ENCODE data around the gene NOS1AP. TPM values are rescaled to one million over a fixed set of nuclear protein-coding genes. Genes with fewer than 3 reads are reported as not detected.

Gene NOS1AP
- total and polyA plus RNA-seq, 2 experiments from 2014 or later: 5.8 to 6.6 TPM

- TF ChIP-seq, protein P1, sequence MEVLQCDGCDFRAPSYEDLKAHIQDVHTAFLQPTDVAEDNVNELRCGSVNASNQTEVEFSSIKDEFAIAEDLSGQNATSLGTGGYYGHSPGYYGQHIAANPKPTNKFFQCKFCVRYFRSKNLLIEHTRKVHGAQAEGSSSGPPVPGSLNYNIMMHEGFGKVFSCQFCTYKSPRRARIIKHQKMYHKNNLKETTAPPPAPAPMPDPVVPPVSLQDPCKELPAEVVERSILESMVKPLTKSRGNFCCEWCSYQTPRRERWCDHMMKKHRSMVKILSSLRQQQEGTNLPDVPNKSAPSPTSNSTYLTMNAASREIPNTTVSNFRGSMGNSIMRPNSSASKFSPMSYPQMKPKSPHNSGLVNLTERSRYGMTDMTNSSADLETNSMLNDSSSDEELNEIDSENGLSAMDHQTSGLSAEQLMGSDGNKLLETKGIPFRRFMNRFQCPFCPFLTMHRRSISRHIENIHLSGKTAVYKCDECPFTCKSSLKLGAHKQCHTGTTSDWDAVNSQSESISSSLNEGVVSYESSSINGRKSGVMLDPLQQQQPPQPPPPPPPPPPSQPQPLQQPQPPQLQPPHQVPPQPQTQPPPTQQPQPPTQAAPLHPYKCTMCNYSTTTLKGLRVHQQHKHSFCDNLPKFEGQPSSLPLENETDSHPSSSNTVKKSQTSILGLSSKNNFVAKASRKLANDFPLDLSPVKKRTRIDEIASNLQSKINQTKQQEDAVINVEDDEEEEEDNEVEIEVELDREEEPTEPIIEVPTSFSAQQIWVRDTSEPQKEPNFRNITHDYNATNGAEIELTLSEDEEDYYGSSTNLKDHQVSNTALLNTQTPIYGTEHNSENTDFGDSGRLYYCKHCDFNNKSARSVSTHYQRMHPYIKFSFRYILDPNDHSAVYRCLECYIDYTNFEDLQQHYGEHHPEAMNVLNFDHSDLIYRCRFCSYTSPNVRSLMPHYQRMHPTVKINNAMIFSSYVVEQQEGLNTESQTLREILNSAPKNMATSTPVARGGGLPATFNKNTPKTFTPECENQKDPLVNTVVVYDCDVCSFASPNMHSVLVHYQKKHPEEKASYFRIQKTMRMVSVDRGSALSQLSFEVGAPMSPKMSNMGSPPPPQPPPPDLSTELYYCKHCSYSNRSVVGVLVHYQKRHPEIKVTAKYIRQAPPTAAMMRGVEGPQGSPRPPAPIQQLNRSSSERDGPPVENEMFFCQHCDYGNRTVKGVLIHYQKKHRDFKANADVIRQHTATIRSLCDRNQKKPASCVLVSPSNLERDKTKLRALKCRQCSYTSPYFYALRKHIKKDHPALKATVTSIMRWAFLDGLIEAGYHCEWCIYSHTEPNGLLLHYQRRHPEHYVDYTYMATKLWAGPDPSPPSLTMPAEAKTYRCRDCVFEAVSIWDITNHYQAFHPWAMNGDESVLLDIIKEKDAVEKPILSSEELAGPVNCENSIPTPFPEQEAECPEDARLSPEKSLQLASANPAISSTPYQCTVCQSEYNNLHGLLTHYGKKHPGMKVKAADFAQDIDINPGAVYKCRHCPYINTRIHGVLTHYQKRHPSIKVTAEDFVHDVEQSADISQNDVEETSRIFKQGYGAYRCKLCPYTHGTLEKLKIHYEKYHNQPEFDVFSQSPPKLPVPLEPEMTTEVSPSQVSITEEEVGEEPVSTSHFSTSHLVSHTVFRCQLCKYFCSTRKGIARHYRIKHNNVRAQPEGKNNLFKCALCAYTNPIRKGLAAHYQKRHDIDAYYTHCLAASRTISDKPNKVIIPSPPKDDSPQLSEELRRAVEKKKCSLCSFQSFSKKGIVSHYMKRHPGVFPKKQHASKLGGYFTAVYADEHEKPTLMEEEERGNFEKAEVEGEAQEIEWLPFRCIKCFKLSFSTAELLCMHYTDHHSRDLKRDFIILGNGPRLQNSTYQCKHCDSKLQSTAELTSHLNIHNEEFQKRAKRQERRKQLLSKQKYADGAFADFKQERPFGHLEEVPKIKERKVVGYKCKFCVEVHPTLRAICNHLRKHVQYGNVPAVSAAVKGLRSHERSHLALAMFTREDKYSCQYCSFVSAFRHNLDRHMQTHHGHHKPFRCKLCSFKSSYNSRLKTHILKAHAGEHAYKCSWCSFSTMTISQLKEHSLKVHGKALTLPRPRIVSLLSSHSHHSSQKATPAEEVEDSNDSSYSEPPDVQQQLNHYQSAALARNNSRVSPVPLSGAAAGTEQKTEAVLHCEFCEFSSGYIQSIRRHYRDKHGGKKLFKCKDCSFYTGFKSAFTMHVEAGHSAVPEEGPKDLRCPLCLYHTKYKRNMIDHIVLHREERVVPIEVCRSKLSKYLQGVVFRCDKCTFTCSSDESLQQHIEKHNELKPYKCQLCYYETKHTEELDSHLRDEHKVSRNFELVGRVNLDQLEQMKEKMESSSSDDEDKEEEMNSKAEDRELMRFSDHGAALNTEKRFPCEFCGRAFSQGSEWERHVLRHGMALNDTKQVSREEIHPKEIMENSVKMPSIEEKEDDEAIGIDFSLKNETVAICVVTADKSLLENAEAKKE (CRISPR knock-in tag; IDR thresholded peaks at IDR 0.05): no peak
- no peak for TF ChIP-seq STAT1 (IDR thresholded peaks at IDR 0.05; ENCODE audit: unreplicated experiment)
- no peak for TF ChIP-seq ETS1 (IDR thresholded peaks at IDR 0.05)
- TF ChIP-seq NANOG (IDR thresholded peaks at IDR 0.05; ENCODE audit: borderline replicate concordance): no peak
Measured at GRCh38 chr1:162373072-162373427, 303.6 kb downstream of the NOS1AP start (continued).

GRCh38 chr1:162373541-162374260 lies 304.2 kb downstream of the NOS1AP start:
- Histone ChIP-seq H3K4me3 (no peak overlapping the region), H3K36me3 (ENCODE audit: insufficient read depth) (no peaks in the 10 kb centered on the region), H3K9me2 (ENCODE audit: insufficient read depth) (no peaks in the 10 kb centered on the region), H3K27ac (ENCODE audit: low read depth) (no peak overlapping the region), H3K27me3 (ENCODE audit: insufficient read depth) (no peaks in the 10 kb centered on the region), H3K4me2 (no peak overlapping the region), H3K79me2 (replicated peaks; ENCODE audit: insufficient read depth) (no peaks in the 10 kb centered on the region), H2AFZ (no peak overlapping the region), H3F3A (replicated peaks; ENCODE audit: low read depth) (no peaks in the 10 kb centered on the region), H4K20me1 (replicated peaks; ENCODE audit: insufficient read depth) (no peaks in the 10 kb centered on the region), H3K4me1 (ENCODE audit: insufficient read depth) (no peaks in the 10 kb centered on the region)
- Mint-ChIP-seq H3K4me3 (no peak overlapping the region), H3K9me3 (no peaks in the 10 kb centered on the region), H3K27ac (no peak overlapping the region), H3K27me3 (ENCODE audit: insufficient read depth, low read depth, poor library complexity) (peaks cover 11% of the 10 kb centered on the region), H3K36me3 (ENCODE audit: low read depth) (no peaks in the 10 kb centered on the region), H3K4me1 (no peaks in the 10 kb centered on the region; the same call in 2 of the 3 replicates)
- ATAC-seq (no peak), DNase-seq (ENCODE audit: low spot score) (no peak)
- TF ChIP-seq, protein P2, sequence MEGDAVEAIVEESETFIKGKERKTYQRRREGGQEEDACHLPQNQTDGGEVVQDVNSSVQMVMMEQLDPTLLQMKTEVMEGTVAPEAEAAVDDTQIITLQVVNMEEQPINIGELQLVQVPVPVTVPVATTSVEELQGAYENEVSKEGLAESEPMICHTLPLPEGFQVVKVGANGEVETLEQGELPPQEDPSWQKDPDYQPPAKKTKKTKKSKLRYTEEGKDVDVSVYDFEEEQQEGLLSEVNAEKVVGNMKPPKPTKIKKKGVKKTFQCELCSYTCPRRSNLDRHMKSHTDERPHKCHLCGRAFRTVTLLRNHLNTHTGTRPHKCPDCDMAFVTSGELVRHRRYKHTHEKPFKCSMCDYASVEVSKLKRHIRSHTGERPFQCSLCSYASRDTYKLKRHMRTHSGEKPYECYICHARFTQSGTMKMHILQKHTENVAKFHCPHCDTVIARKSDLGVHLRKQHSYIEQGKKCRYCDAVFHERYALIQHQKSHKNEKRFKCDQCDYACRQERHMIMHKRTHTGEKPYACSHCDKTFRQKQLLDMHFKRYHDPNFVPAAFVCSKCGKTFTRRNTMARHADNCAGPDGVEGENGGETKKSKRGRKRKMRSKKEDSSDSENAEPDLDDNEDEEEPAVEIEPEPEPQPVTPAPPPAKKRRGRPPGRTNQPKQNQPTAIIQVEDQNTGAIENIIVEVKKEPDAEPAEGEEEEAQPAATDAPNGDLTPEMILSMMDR (conservative IDR thresholded peaks at IDR 0.05; ENCODE audit: low read depth in 2 of 2): no peak
